SK-N-SH treated with all-trans-retinoic acid at 6 μM for 48 hours (cell line): ENCODE data around the gene CPD.
"Not testable (repeated sequence)": the region's sequence is repeated elsewhere in the genome, so short reads cannot be mapped to it uniquely, and the experiment has no call there.

ENCODE experiments used
- ATAC-seq: fragments of 200-7000 bp; cut with Tn5 transposase; 3 replicates; pipeline ENCODE4 v1.9.1; 2020; ENCODE audit warnings: mild to moderate bottlenecking, moderate library complexity
- ARNTL ChIP-seq: fragments of 450-650 bp; formaldehyde crosslinking; IDR thresholded peaks from 2 replicates; pipeline ENCODE4 v1.5.0; 2020; ENCODE audit warnings: low read depth, mild to moderate bottlenecking, moderate library complexity, borderline replicate concordance
- BACH2 ChIP-seq: fragments of 250-450 bp; sonication (Bioruptor Pico); IDR thresholded peaks from 2 replicates; pipeline ENCODE4 v1.9.0; 2021; ENCODE audit warnings: mild to moderate bottlenecking, borderline replicate concordance
- CREB5 ChIP-seq: fragments of 250-450 bp; sonication (Bioruptor Pico); IDR thresholded peaks from 2 replicates; pipeline ENCODE4 v1.5.1; 2020; ENCODE audit warnings: low read depth, mild to moderate bottlenecking, moderate library complexity
- CSDC2 ChIP-seq: fragments of 250-450 bp; sonication (Bioruptor Pico); IDR thresholded peaks from 2 replicates; pipeline ENCODE4 v1.5.0; 2020; ENCODE audit warnings: mild to moderate bottlenecking, moderate library complexity
- CSRNP3 ChIP-seq: fragments of 250-450 bp; sonication (Bioruptor Pico); IDR thresholded peaks from 2 replicates; pipeline ENCODE4 v1.5.1; 2021; ENCODE audit warnings: mild to moderate bottlenecking, moderate library complexity
- ESRRG ChIP-seq: fragments of 250-450 bp; sonication (Bioruptor Pico); IDR thresholded peaks from 2 replicates; pipeline ENCODE4 v1.6.1; 2021; ENCODE audit warnings: mild to moderate bottlenecking
- GLIS3 ChIP-seq: fragments of 250-450 bp; sonication (Bioruptor Pico); IDR thresholded peaks from 2 replicates; pipeline ENCODE4 v1.5.0; 2020; ENCODE audit warnings: mild to moderate bottlenecking, moderate library complexity
- ISL1 ChIP-seq: fragments of 250-450 bp; sonication (Bioruptor Pico); IDR thresholded peaks from 2 replicates; pipeline ENCODE4 v2.1.2; 2022; ENCODE audit warnings: mild to moderate bottlenecking, moderate library complexity
- OSR1 ChIP-seq: fragments of 250-450 bp; sonication (Bioruptor Pico); IDR thresholded peaks from 2 replicates; pipeline ENCODE4 v1.8.0; 2022; ENCODE audit warnings: moderate library complexity, mild to moderate bottlenecking, inconsistent platforms
- PATZ1 ChIP-seq: fragments of 250-450 bp; sonication (Bioruptor Pico); IDR thresholded peaks from 2 replicates; pipeline ENCODE4 v1.8.0; 2020; ENCODE audit warnings: mild to moderate bottlenecking, moderate library complexity, borderline replicate concordance
- POU6F1 ChIP-seq: fragments of 250-450 bp; sonication (Bioruptor Pico); IDR thresholded peaks from 2 replicates; pipeline ENCODE4 v1.8.0; 2021; ENCODE audit warnings: low read depth, mild to moderate bottlenecking, moderate library complexity, borderline replicate concordance
- PPARA ChIP-seq: fragments of 250-450 bp; sonication (Bioruptor Pico); IDR thresholded peaks from 2 replicates; pipeline ENCODE4 v1.5.0; 2020; ENCODE audit warnings: mild to moderate bottlenecking, borderline replicate concordance
- RARB ChIP-seq: fragments of 250-450 bp; sonication (Bioruptor Pico); IDR thresholded peaks from 2 replicates; pipeline ENCODE4 v1.8.0; 2021; ENCODE audit warnings: mild to moderate bottlenecking, moderate library complexity
- SNAI2 ChIP-seq: fragments of 250-450 bp; sonication (Bioruptor Pico); IDR thresholded peaks from 2 replicates; pipeline ENCODE4 v1.5.0; 2020; ENCODE audit warnings: mild to moderate bottlenecking, moderate library complexity
- TCF4 ChIP-seq: fragments of 250-450 bp; sonication (Bioruptor Pico); IDR thresholded peaks from 2 replicates; pipeline ENCODE4 v1.8.0; 2021; ENCODE audit warnings: mild to moderate bottlenecking, moderate library complexity, borderline replicate concordance
- ZC3H10 ChIP-seq: fragments of 250-450 bp; sonication (Bioruptor Pico); IDR thresholded peaks from 2 replicates; pipeline ENCODE4 v1.5.1; 2021; ENCODE audit warnings: mild to moderate bottlenecking, moderate library complexity
- ZFP3 ChIP-seq: fragments of 250-450 bp; sonication (Bioruptor Pico); IDR thresholded peaks from 2 replicates; pipeline ENCODE4 v1.5.0; 2020; ENCODE audit warnings: mild to moderate bottlenecking, moderate library complexity
- ZFP30 ChIP-seq: fragments of 450-650 bp; formaldehyde crosslinking; IDR thresholded peaks from 2 replicates; pipeline ENCODE4 v1.5.0; 2022; ENCODE audit warnings: mild to moderate bottlenecking, moderate library complexity
- ZNF565 ChIP-seq: fragments of 450-650 bp; formaldehyde crosslinking; conservative IDR thresholded peaks from 2 replicates; pipeline ENCODE4 v1.5.0; 2020; ENCODE audit warnings: low read depth, mild to moderate bottlenecking, moderate library complexity
- ZNF70 ChIP-seq: fragments of 450-650 bp; formaldehyde crosslinking; IDR thresholded peaks from 2 replicates; pipeline ENCODE4 v1.5.0; 2020; ENCODE audit warnings: mild to moderate bottlenecking, moderate library complexity
- ZNF8 ChIP-seq: fragments of 450-650 bp; formaldehyde crosslinking; IDR thresholded peaks from 2 replicates; pipeline ENCODE4 v1.5.0; 2020; ENCODE audit warnings: mild to moderate bottlenecking, moderate library complexity

The CPD gene

GRCh38 chr17:30398328-30399041, 19.8 kb downstream of the CPD start:
- ATAC-seq, result no peak
- TF ChIP-seq TCF4 (CRISPR knock-in tag) (peak; percentile 49; the same call in 1 of the 2 replicates), ZNF70 (no peak), ZFP3 (CRISPR knock-in tag) (no peak)

- TF ChIP-seq PPARA (CRISPR knock-in tag) (no peak), POU6F1 (CRISPR knock-in tag) (no peak), OSR1 (CRISPR knock-in tag) (no peak), RARB (CRISPR knock-in tag) (no peak), ZNF8 (CRISPR knock-in tag) (no peak), CSDC2 (no peak), ZNF70 (no peak), ZFP30 (CRISPR knock-in tag) (no peak)
- no peak for ATAC-seq
Observed at GRCh38 chr17:30401097-30401496, 22.4 kb downstream of the CPD start.

- TF ChIP-seq ZNF70 (no peak), RARB (CRISPR knock-in tag) (no peak), TCF4 (CRISPR knock-in tag) (no peak), PPARA (CRISPR knock-in tag) (no peak), OSR1 (CRISPR knock-in tag) (no peak), POU6F1 (CRISPR knock-in tag) (no peak), SNAI2 (no peak), CREB5 (no peak), BACH2 (CRISPR knock-in tag) (no peak), GLIS3 (no peak), ESRRG (CRISPR knock-in tag) (no peak), ZNF565 (no peak)
- ATAC-seq, result no peak
Observed at GRCh38 chr17:30405161-30405560, 26.4 kb downstream of the CPD start.

GRCh38 chr17:30410627-30411026, 31.9 kb downstream of the CPD start:
- ATAC-seq, result not testable (repeated sequence)

- ATAC-seq, result not testable (repeated sequence)
Observed at GRCh38 chr17:30412008-30412496, 33.3 kb downstream of the CPD start.

- ATAC-seq, result no peak
- no peak for TF ChIP-seq RARB (CRISPR knock-in tag)
- TF ChIP-seq OSR1 (CRISPR knock-in tag), result no peak
- no peak for TF ChIP-seq ESRRG (CRISPR knock-in tag)
- TF ChIP-seq GLIS3, result no peak
- no peak for TF ChIP-seq ZC3H10
- no peak for TF ChIP-seq ZNF565
- no peak for TF ChIP-seq SNAI2
- no peak for TF ChIP-seq ZNF8 (CRISPR knock-in tag)
- no peak for TF ChIP-seq PATZ1 (CRISPR knock-in tag)
- TF ChIP-seq CREB5, result no peak
- TF ChIP-seq ARNTL (CRISPR knock-in tag), result no peak
- TF ChIP-seq CSRNP3 (CRISPR knock-in tag), result no peak
- no peak for TF ChIP-seq BACH2 (CRISPR knock-in tag)
- no peak for TF ChIP-seq ISL1 (CRISPR knock-in tag)
- TF ChIP-seq ZNF70, result no peak
Observed at GRCh38 chr17:30413109-30413508, 34.4 kb downstream of the CPD start.
